ENCODE measurements around the gene MUC5B.

GRCh38 chr11:1233351-1234053, 10.6 kb downstream of the MUC5B start:
- TF ChIP-seq CTCF (IDR thresholded peaks at IDR 0.05) (no peak), POLR2A (IDR thresholded peaks at IDR 0.05) (no peak)

All from heart left ventricle (tissue), 13 donors.